ENCODE measurements around the gene MTHFSD. TPM values are rescaled to one million over a fixed set of nuclear protein-coding genes. Genes with fewer than 3 reads are reported as not detected.

Gene MTHFSD
- total RNA-seq, 2 experiments from 2014 or later, result 20.7 to 22.5 TPM

DNA sequence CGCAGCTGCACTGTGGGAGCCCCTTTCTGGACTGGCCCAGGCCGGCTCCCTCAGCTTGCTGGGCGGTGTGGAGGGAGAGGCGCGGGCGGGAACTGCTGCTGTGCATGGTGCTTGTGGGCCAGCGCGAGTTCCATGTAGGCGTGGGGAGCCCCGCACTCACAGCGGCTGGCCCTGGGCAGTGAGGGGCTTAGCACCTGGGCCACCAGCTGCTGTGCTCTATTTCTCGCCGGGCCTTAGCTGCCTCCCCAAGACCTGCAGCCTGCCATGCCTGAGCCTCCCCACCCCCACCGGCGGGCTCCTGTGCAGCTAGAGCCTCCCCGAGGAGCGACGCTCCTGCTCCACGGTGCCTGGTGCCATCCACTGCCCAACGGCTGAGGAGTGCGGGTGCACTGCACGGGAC, 1.7 kb downstream of the MTHFSD start:
- Mint-ChIP-seq H3K27ac (no peak overlapping the region), H3K27me3 (peaks cover 8% of the 10 kb centered on the region), H3K9me3 (no peaks in the 10 kb centered on the region), H3K4me1 (peaks cover 19% of the 10 kb centered on the region), H3K36me3 (peaks cover 19% of the 10 kb centered on the region), H3K4me3 (no peak overlapping the region)
- no peak for DNase-seq

DNA sequence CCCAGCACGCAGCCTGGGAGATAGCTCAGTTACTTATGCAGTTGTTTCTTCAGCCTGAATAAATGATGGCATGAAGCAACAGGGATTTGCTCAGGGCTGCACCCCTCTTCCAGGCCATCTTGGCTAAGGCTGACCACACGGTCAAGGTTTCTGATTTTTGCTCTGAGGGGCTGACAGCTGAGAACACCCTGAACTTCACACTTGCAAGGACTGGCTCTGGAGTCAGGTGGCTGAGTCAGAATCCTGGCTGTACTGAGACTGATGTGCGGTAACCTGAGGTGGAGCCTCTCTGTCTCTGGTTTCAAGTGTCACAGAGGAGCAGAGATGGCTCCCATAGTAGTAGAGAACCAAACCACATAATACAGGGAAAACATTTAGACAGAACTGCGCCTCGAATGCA, 4.8 kb downstream of the MTHFSD start:
- no peak for DNase-seq
- no peak overlapping the region for H3K27ac Mint-ChIP-seq
- no peaks in the 10 kb centered on the region for H3K27me3 Mint-ChIP-seq
- no peaks in the 10 kb centered on the region for H3K9me3 Mint-ChIP-seq
- peaks cover 15% of the 10 kb centered on the region for H3K4me1 Mint-ChIP-seq
- no peak overlapping the region for H3K4me3 Mint-ChIP-seq
- H3K36me3 Mint-ChIP-seq, result peaks cover 21% of the 10 kb centered on the region

DNA sequence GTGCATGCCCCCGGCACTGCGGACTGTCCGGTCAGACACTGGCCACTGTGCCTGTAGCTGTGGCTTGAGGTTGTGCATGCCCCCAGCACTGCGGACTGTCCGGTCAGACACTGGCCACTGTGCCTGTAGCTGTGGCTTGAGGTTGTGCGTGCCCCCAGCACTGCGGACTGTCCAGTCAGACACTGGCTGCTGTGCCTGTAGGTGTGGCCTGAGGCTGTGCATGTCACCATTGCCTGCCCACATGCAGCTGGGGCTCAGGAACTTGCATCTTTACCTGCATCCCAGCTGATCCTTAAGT, 5.2 kb downstream of the MTHFSD start:
- no peaks in the 10 kb centered on the region for H3K9me3 Mint-ChIP-seq
- peaks cover 22% of the 10 kb centered on the region for H3K36me3 Mint-ChIP-seq
- no peak overlapping the region for H3K27ac Mint-ChIP-seq
- DNase-seq, result no peak
- H3K4me3 Mint-ChIP-seq, result no peak overlapping the region
- peaks cover 15% of the 10 kb centered on the region for H3K4me1 Mint-ChIP-seq
- H3K27me3 Mint-ChIP-seq, result no peaks in the 10 kb centered on the region

DNA sequence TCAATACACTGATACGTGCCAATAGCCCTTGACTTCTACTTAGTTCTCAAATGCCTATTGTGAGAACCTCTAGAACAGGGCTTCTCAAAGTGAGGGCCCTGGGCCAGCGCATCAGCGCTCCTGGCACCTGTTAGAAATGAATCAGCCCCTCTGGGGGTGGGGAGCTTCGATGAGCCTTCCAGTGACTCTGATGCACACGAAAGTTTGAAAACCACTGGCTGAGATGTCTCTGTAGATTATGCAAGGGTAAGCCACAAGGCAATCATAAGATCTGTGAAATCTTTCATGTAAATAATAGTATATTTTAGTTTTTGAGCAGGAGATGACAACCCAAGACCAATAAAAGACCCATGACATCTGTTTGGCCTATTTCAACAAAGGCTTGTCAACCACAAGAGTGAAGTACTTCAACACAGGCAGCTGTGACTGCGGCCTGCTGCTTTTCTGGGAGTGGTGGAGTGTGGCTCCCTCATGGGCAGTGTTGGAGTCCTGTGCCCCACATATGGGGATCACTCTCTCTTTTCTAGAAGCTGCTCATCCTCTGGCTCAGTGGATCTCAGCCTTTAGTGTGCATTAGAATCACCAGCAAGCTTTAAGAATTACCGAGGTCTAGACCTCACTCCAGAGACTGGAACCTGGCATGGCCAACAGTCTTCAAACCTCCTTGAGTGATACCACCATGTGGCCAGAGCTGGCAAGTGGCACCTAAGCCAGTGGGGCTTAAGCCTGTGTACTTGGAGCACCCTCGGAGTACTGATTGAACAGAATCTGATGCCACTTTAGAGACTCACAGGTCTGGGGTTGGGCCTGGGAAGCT, 5.8 kb downstream of the MTHFSD start:
- no peak overlapping the region for H3K27ac Mint-ChIP-seq
- H3K4me3 Mint-ChIP-seq, result no peak overlapping the region
- peaks cover 17% of the 10 kb centered on the region for H3K4me1 Mint-ChIP-seq
- H3K27me3 Mint-ChIP-seq, result no peaks in the 10 kb centered on the region
- DNase-seq, result no peak
- no peaks in the 10 kb centered on the region for H3K9me3 Mint-ChIP-seq
- peaks cover 25% of the 10 kb centered on the region for H3K36me3 Mint-ChIP-seq

DNA sequence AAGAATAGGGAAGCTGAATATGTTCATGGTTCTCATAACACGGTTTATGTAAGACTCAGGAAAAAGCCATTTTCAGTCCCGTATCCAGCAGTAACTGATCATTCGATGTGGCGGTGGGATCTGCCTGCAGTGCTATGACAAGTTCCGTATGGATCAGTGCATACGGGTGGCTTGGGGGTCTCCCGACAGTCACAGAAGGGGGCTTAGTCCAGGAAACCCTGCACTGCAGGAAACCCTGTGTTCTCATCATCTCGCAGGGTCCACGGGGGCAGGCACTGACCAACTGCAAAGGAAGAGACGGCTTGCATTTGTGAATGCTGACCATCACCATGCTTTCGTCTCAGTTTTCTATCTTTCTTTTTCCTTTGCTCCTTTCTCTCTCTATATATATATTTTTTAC, 7.7 kb downstream of the MTHFSD start:
- H3K4me3 Mint-ChIP-seq, result no peak overlapping the region
- H3K4me1 Mint-ChIP-seq, result peaks cover 7% of the 10 kb centered on the region
- no peak for DNase-seq
- peaks cover 15% of the 10 kb centered on the region for H3K36me3 Mint-ChIP-seq
- H3K27ac Mint-ChIP-seq, result no peak overlapping the region
- no peaks in the 10 kb centered on the region for H3K9me3 Mint-ChIP-seq
- no peaks in the 10 kb centered on the region for H3K27me3 Mint-ChIP-seq

DNA sequence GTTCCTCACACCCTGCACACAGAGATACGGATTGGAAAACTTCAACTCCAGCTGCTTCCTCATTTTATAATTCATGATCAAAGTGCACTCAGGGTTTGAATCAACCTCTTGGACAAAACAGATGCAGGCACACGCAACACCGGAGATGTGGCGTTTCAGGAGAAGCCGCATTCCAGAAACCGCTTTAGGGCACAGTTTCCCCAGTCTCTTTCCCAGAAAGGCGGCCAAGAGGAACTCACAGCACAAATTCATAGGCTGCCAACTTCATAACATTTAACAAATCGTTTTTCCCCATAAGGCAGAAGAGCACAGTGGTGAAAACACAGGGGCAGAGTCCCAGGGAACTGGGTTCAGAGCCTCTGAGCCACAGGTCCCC, 8.4 kb downstream of the MTHFSD start:
- peaks cover 15% of the 10 kb centered on the region for H3K36me3 Mint-ChIP-seq
- no peak overlapping the region for H3K4me3 Mint-ChIP-seq
- no peaks in the 10 kb centered on the region for H3K27me3 Mint-ChIP-seq
- H3K4me1 Mint-ChIP-seq, result peaks cover 7% of the 10 kb centered on the region
- no peaks in the 10 kb centered on the region for H3K9me3 Mint-ChIP-seq
- H3K27ac Mint-ChIP-seq, result no peak overlapping the region
- DNase-seq, result no peak

DNA sequence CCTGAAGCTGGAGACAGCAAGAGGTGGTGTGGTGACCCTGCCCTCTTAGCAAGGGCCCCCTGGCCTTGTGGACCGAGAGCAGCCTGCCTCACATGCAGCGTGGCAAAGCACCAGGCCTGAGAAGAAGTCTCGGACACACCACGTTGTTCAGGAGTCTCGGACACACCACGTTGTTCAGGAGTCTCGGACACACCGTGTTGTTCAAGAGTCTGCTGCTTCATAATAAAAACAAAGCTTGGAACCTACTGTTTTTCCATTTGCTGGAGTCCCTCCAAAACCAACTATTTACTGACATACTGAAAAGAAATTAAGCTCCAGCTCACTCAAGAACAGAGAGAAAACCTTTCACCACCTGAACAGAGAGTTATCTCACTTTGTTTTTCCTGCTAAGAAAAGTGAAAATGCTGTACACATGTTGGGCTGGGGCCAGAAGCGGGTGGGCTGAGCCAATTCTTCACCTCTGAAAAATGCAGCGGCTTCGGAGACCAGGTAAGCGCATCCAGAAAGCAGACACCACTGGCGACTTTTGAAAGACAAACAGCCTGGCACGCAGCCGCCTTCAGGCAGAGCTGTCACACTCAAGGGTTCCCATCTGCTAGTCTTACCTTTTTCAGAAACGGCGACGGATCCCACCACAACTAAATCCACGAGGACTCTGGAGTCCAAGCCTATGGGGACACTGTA, 8.9 kb downstream of the MTHFSD start:
- peaks cover 16% of the 10 kb centered on the region for H3K36me3 Mint-ChIP-seq
- no peak for DNase-seq
- no peak overlapping the region for H3K27ac Mint-ChIP-seq
- H3K27me3 Mint-ChIP-seq, result no peaks in the 10 kb centered on the region
- no peaks in the 10 kb centered on the region for H3K9me3 Mint-ChIP-seq
- no peak overlapping the region for H3K4me3 Mint-ChIP-seq
- H3K4me1 Mint-ChIP-seq, result peaks cover 7% of the 10 kb centered on the region

DNA sequence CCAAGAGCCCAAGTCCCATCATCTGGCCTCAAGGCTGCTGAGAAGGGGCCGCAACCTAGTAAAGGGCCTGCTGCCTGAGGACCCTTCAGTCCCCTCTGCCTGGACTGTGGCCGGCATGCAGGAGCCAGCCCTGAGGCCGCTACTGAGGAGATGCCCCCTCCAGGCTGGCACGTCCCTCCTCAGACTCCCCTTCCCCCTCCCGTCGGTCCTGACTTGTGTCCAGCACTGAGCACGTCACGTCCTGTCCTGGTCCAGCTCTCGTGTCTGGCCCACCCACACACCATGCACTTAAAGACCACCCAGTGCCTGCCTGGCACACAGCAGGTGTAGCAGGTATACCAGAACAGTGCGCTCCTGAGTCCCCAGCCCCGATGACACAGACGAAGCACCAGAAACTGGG, 9.6 kb downstream of the MTHFSD start:
- Mint-ChIP-seq H3K9me3 (no peaks in the 10 kb centered on the region), H3K4me1 (peaks cover 7% of the 10 kb centered on the region), H3K27ac (no peak overlapping the region), H3K27me3 (no peaks in the 10 kb centered on the region), H3K4me3 (no peak overlapping the region), H3K36me3 (peaks cover 16% of the 10 kb centered on the region)
- DNase-seq, result no peak

DNA sequence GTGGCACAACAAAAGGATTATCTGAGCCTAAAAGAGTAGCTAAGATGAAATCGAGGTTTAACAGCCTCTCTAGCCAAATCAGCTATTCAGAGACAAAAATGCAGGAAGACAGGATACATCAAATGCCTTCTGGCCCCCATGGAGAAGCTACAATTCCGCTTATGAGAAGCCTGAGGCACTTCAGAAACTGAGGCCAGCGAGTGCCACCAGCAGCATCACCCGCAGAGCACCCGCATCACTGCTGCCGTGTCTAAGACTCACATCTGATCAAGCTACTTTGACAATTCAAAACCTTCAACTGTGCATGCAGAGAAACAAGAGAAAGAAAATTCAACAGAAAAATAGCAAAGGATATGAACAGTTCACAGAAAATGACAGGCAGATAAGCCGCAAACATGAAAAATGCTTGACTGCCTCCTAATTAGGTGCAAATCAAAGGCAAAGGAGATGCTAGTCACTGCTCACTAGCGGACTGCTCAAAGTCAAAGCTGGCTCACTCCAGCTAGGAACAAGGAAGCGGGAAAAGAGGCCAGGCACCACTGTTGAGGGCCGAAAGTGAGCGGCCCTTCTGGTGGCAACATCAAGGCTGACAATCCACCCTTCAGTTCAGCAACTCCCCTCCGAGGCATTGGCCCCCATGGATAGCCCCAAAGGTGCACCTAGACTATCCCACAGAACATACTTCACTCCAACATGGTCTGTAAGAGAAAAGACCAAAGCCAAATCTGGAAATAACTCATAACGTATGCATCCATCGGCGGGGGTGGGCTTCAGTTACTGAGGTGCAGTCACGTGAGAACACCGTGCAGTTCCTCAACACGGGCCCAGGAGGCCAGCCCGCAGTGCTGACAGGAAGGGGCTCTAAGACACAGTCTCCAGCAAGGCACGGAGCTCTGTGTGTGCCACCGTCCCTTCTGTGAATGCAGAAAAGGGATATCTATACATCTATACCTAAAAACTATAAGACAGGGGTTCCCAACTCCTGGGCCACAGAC, 12.0 kb downstream of the MTHFSD start:
- Mint-ChIP-seq H3K27me3 (no peaks in the 10 kb centered on the region), H3K4me1 (peaks cover 2% of the 10 kb centered on the region), H3K36me3 (peaks cover 14% of the 10 kb centered on the region), H3K9me3 (no peaks in the 10 kb centered on the region), H3K27ac (no peak overlapping the region), H3K4me3 (no peak overlapping the region)
- no peak for DNase-seq

DNA sequence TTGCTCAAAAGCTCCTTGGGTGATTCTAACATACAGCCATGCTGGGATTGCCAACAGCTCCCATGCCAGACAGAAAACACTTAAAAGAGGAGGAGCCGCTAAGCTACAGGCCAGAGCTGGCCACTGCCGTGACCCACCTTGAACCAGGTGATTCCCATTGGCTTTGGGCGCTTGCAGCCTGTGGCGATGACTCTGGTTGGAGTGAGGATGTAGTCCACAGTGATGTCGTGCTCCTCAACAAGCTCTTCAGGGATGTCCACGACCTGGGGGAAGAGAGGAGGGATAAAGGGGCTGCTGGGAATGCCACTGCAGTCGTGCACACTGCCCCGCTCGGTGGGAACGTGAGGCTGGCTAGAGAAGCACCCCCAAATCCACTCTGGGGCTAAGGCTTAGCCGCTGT, 13.5 kb downstream of the MTHFSD start:
- Mint-ChIP-seq H3K36me3 (peaks cover 14% of the 10 kb centered on the region), H3K9me3 (no peaks in the 10 kb centered on the region), H3K27ac (no peak overlapping the region), H3K27me3 (no peaks in the 10 kb centered on the region), H3K4me1 (peaks cover 2% of the 10 kb centered on the region), H3K4me3 (no peak overlapping the region)
- no peak for DNase-seq

DNA sequence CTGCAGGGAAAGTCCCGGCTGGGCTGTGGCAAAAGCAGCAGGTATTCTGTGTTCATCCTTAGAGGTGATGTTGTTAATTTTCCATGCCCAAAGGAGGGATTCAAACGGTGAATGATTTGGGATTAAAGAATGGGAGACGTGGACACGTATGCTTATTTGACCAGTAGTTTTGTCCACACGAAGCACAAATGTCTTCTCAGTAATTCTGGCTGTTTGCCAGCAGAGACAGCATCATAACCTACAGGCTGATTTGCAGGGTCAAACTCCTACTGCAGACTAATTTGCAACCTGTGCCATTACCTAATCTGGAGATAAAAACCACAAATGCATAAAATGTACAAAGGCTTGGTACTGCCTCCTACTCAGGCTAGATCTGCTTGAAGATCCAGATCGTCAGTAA, 14.1 kb downstream of the MTHFSD start:
- no peaks in the 10 kb centered on the region for H3K27me3 Mint-ChIP-seq
- peaks cover 2% of the 10 kb centered on the region for H3K4me1 Mint-ChIP-seq
- no peak overlapping the region for H3K4me3 Mint-ChIP-seq
- DNase-seq, result no peak
- H3K27ac Mint-ChIP-seq, result no peak overlapping the region
- H3K9me3 Mint-ChIP-seq, result no peaks in the 10 kb centered on the region
- H3K36me3 Mint-ChIP-seq, result peaks cover 14% of the 10 kb centered on the region

DNA sequence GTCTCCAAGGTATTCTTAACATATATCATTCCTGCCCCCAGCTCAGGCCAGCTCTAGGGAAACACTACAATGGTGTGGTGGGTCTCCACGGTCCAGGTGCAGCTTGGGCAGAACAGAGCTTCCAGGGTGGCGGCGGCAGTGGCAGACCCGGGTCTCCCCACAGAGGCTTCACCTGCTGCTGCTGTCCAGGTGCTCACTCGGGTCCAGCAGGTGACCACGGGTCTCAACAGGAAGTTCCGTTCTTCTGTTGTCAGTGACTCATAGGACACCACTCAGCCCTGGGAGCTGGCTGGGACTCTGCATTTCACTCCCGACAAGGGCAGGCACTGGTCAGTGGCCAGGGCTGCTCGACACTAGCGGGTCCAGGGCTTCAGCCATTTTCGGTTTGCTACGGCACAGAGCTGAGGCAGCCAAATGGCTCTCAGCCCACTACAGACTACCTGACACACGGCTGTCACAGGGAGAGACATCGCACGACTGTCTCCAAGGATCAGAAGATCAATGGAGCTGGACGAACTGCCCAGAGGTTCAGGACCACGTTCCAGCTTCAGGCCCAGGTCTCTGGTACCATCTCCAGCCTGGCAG, 16.7 kb downstream of the MTHFSD start:
- no peaks in the 10 kb centered on the region for H3K9me3 Mint-ChIP-seq
- H3K4me1 Mint-ChIP-seq, result no peaks in the 10 kb centered on the region
- H3K27me3 Mint-ChIP-seq, result no peaks in the 10 kb centered on the region
- H3K4me3 Mint-ChIP-seq, result no peak overlapping the region
- H3K36me3 Mint-ChIP-seq, result peaks cover 2% of the 10 kb centered on the region
- no peak overlapping the region for H3K27ac Mint-ChIP-seq
- no peak for DNase-seq

DNA sequence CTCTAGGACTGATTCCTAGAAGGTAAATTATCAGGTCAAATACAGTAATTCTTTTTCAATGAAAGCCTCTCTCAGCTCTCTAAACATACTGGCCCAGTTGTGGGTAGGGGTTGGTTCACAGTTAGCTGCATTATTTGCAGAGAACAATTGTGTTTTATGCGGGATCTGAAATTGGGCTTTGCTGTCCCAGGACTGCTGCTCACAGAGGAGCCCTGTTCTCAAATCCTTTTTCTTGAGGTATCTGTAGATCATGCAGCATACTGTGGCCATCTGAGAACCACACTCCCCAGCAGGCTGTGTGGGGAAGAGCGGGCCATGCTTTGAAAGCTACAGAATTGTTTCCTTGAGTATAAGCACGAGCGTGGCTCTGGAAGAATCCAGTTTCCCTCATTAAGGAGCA, 17.5 kb downstream of the MTHFSD start:
- H3K9me3 Mint-ChIP-seq, result no peaks in the 10 kb centered on the region
- H3K4me1 Mint-ChIP-seq, result no peaks in the 10 kb centered on the region
- DNase-seq, result no peak
- H3K27me3 Mint-ChIP-seq, result no peaks in the 10 kb centered on the region
- no peak overlapping the region for H3K27ac Mint-ChIP-seq
- peaks cover 2% of the 10 kb centered on the region for H3K36me3 Mint-ChIP-seq
- no peak overlapping the region for H3K4me3 Mint-ChIP-seq

DNA sequence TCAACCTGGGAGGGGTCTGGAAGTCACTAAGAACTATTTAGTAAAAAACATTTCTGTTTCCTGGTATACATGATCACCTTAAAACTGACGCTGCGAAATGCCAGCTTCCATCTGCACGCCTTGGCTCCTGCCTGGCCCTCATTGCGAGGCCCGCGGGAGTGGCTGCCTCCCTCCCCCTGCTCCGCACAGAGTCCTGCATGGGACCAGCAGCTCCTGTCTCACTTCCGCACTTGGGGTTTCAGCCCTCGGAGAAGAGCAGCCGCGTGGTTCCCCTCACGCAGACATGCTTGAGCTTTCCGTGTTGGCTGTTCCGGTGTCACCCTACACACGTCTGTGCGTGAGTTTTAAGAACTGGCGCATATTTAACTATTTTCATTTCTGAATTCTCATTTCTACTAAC, 18.4 kb downstream of the MTHFSD start:
- peaks cover 1% of the 10 kb centered on the region for H3K36me3 Mint-ChIP-seq
- DNase-seq, result no peak

More for the DNA sequence above, 18.4 kb downstream of the MTHFSD start:
- Mint-ChIP-seq H3K4me1 (no peaks in the 10 kb centered on the region), H3K9me3 (no peaks in the 10 kb centered on the region), H3K27me3 (no peaks in the 10 kb centered on the region), H3K27ac (no peak overlapping the region), H3K4me3 (no peak overlapping the region)

Measured in activated naive CD8-positive, alpha-beta T cell treated with anti-CD3 and anti-CD28 coated beads for 36 hours (primary cell).